HCT116 (cell line): ENCODE data around the gene GSG1L. TPM values are rescaled to one million over a fixed set of nuclear protein-coding genes. Genes with fewer than 3 reads are reported as not detected.

Experiments used
- ATAC-seq: fragments of 200-7000 bp; cut with Tn5 transposase; 2 replicates; pipeline ENCODE4 v1.9.1; 2020; ENCODE audit warnings: mild to moderate bottlenecking, moderate library complexity
- BruUV-seq: library from RNA; stranded (reverse); fragments of 400-500 nt; replicated peaks from 2 replicates; lab custom pipeline; 2021; lab: Mats Ljungman, UMichigan
- CTCF ChIA-PET: fragments of 300-600 bp; sonication (Branson Sonifier 250); formaldehyde crosslinking; loops from one replicate; lab custom pipeline; 2021; ENCODE audit warnings: antibody characterized with exemption; lab: Charles Lee
- POLR2A ChIA-PET: fragments of 300-600, 350-600 bp; sonication (Branson Sonifier 250); formaldehyde crosslinking; loops from one replicate; lab custom pipeline; 2021; ENCODE audit warnings: antibody characterized with exemption; lab: Charles Lee
- RAD21 ChIA-PET, 2 experiments: fragments of 300-600 bp; sonication (Branson Sonifier 250); formaldehyde crosslinking; loops; one replicate each; lab custom pipeline; 2023; ENCODE audit warnings: low total read pairs in 2 of 2; ENCODE audit not compliant: uncharacterized antibody in 2 of 2, unreplicated experiment in 2 of 2, low non-redundant PET in 1 of 2; lab: Charles Lee
- DNase-seq: peaks from one replicate; pipeline ENCODE4 v3.0.0-alpha.2; 2010; ENCODE audit warnings: low read depth, low spot score
- H2AFZ ChIP-seq: fragments of 200-600 bp; shearing (Covaris generic), sonication (generic); 2 replicates; pipeline ENCODE4 v1.6.1; 2017; ENCODE audit warnings: low read depth, mixed run types, mixed read lengths, antibody characterized with exemption, low read length; ENCODE audit not compliant: poor library complexity, severe bottlenecking
- H3K27ac ChIP-seq: 2 replicates; pipeline ENCODE4 v1.5.1; 2012; ENCODE audit warnings: low read depth, low read length
- H3K27me3 ChIP-seq: fragments of 200-600 bp; sonication (generic); 2 replicates; pipeline ENCODE4 v1.6.1; 2016; ENCODE audit warnings: mixed run types, low read length, mixed read lengths; ENCODE audit not compliant: insufficient read depth
- H3K36me3 ChIP-seq, 2 experiments: fragments of 200-500 bp in 1 of 2; fragments of 200-600 bp in 1 of 2; sonication (Bioruptor generic) in 1 of 2; sonication (generic) in 1 of 2; 2 replicates each; pipeline versions ENCODE4 v1.5.1 to v1.6.1; 2014 to 2016; ENCODE audit warnings: low read length in 2 of 2, inconsistent platforms in 1 of 2, mixed read lengths in 1 of 2, mixed run types in 1 of 2; ENCODE audit not compliant: insufficient read depth in 2 of 2, control insufficient read depth in 1 of 2
- H3K4me1 ChIP-seq, 2 experiments: fragments of 200-600 bp in 1 of 2; sonication (generic) in 1 of 2; 2 replicates each; pipeline versions ENCODE4 v1.5.1 to v1.6.1; 2012 to 2017; ENCODE audit warnings: low read length in 2 of 2, inconsistent platforms in 1 of 2, mild to moderate bottlenecking in 1 of 2, mixed read lengths in 1 of 2, mixed run types in 1 of 2, moderate library complexity in 1 of 2; ENCODE audit not compliant: insufficient read depth in 2 of 2, control insufficient read depth in 1 of 2
- H3K4me2 ChIP-seq: fragments of 200-600 bp; sonication (generic); 2 replicates; pipeline ENCODE4 v1.6.1; 2017; ENCODE audit warnings: mixed run types, low read length, mixed read lengths
- H3K4me3 ChIP-seq, 2 experiments: fragments of 200-600 bp in 1 of 2; sonication (generic) in 1 of 2; replicated peaks in 1 of 2; 2 replicates each; pipeline ENCODE4 v1.5.1; 2011 to 2016; ENCODE audit warnings: low read length in 2 of 2, control low read depth in 1 of 2, low read depth in 1 of 2, mild to moderate bottlenecking in 1 of 2, mixed read lengths in 1 of 2, mixed run types in 1 of 2
- H3K79me2 ChIP-seq: fragments of 200-600 bp; sonication (generic); 2 replicates; pipeline ENCODE4 v1.6.1; 2017; ENCODE audit warnings: mild to moderate bottlenecking, mixed run types, low read length, moderate library complexity, mixed read lengths; ENCODE audit not compliant: insufficient read depth
- H3K9ac ChIP-seq: fragments of 200-600 bp; sonication (generic); 2 replicates; pipeline ENCODE4 v1.6.1; 2016; ENCODE audit warnings: low read length, mixed read lengths
- H3K9me2 ChIP-seq: fragments of 200-600 bp; sonication (generic), shearing (Covaris generic); 2 replicates; pipeline ENCODE4 v1.6.1; 2017; ENCODE audit warnings: mixed run types, mild to moderate bottlenecking, moderate library complexity; ENCODE audit not compliant: insufficient read depth
- H3K9me3 ChIP-seq, 2 experiments: fragments of 200-500 bp in 1 of 2; fragments of 200-600 bp in 1 of 2; sonication (Bioruptor generic) in 1 of 2; sonication (generic) in 1 of 2; 2 replicates each; pipeline ENCODE4 v1.6.1; 2014 to 2017; ENCODE audit warnings: low read length in 2 of 2, mixed read lengths in 2 of 2, inconsistent platforms in 1 of 2, low read depth in 1 of 2, mild to moderate bottlenecking in 1 of 2, mixed run types in 1 of 2, moderate library complexity in 1 of 2; ENCODE audit not compliant: control insufficient read depth in 1 of 2, insufficient read depth in 1 of 2
- H4K20me1 ChIP-seq: fragments of 200-600 bp; sonication (generic), shearing (Covaris generic); 2 replicates; pipeline ENCODE4 v1.6.1; 2017; ENCODE audit warnings: mixed run types, mild to moderate bottlenecking, moderate library complexity; ENCODE audit not compliant: insufficient read depth
- ATF3 ChIP-seq: IDR thresholded peaks from 2 replicates; pipeline ENCODE4 v1.6.1; 2012
- CTCF ChIP-seq, 3 experiments: fragments of 200-600 bp in 1 of 3; sonication (generic) in 1 of 3; IDR thresholded peaks in 2 of 3; conservative IDR thresholded peaks in 1 of 3; 2 replicates each; pipeline ENCODE4 v1.5.1; 2012 to 2017; ENCODE audit warnings: low read depth in 2 of 3, low read length in 2 of 3, antibody characterized with exemption in 1 of 3, borderline replicate concordance in 1 of 3, control low read depth in 1 of 3, mild to moderate bottlenecking in 1 of 3, mixed read lengths in 1 of 3, mixed run types in 1 of 3, moderate library complexity in 1 of 3; ENCODE audit not compliant: insufficient read depth in 1 of 3
- EZH2 ChIP-seq: fragments of 200-600 bp; sonication (generic); IDR thresholded peaks from 2 replicates; pipeline ENCODE4 v1.6.1; 2017; ENCODE audit warnings: antibody characterized with exemption, mixed run types
- FOSL1 ChIP-seq: IDR thresholded peaks from 2 replicates; pipeline ENCODE4 v1.6.1; 2012; ENCODE audit warnings: low read depth
- POLR2A ChIP-seq: IDR thresholded peaks from 2 replicates; pipeline ENCODE4 v1.7.0; 2011; ENCODE audit warnings: borderline replicate concordance; ENCODE audit not compliant: insufficient read depth, insufficient read length; ENCODE audit errors: extremely low read depth
- POLR2AphosphoS5 ChIP-seq: IDR thresholded peaks from 2 replicates; pipeline ENCODE4 v1.6.1; 2011; ENCODE audit warnings: mild to moderate bottlenecking, low read depth, low read length, moderate library complexity
- RAD21 ChIP-seq: IDR thresholded peaks from 2 replicates; pipeline ENCODE4 v1.6.1; 2012; ENCODE audit warnings: low read depth, mild to moderate bottlenecking
- REST ChIP-seq: IDR thresholded peaks from 2 replicates; pipeline ENCODE4 v1.6.1; 2012; ENCODE audit warnings: low read depth
- TCF7L2 ChIP-seq: IDR thresholded peaks from 2 replicates; pipeline ENCODE4 v1.7.0; 2011; ENCODE audit warnings: borderline replicate concordance, inconsistent platforms; ENCODE audit not compliant: insufficient read depth, insufficient read length; ENCODE audit errors: extremely low read depth
- ZBTB33 ChIP-seq: IDR thresholded peaks from 2 replicates; pipeline ENCODE4 v1.6.1; 2011; ENCODE audit warnings: mild to moderate bottlenecking, low read length, moderate library complexity; ENCODE audit not compliant: insufficient replicate concordance; ENCODE audit errors: extremely low read depth
- ZNF274 ChIP-seq: fragments of 200-500 bp; sonication (Bioruptor generic); IDR thresholded peaks from 2 replicates; pipeline ENCODE4 v1.6.1; 2014; ENCODE audit warnings: mild to moderate bottlenecking, low read depth, low read length, inconsistent platforms
- intact Hi-C: fragments of 100-400 bp; cut with micrococcal nuclease; formaldehyde crosslinking; loops from 2 replicates; pipeline ENCODE4 v1.10.0; 2022
- total RNA-seq: library from RNA; stranded (reverse); gene quantifications from one replicate; pipeline ENCODE4 v1.2.1, GENCODE V29; 2021; ENCODE audit not compliant: unreplicated experiment

The GSG1L gene
- total RNA-seq, 1 experiment from 2014 or later: not detected

- Histone ChIP-seq H3K4me1 (no peaks in the 10 kb centered on the region), H3K9me3 (no peaks in the 10 kb centered on the region), H3K4me3 (no peak overlapping the region), H4K20me1 (no peaks in the 10 kb centered on the region), H3K79me2 (no peaks in the 10 kb centered on the region)
- ChIA-PET CTCF (interaction anchor here (1.1 to 1.3 kb wide), 2 partner anchors 200 to 552 kb away, joined by 3 read pairs; no protein-coding TSS in a partner anchor), RAD21 (no interaction called here)
- DNase-seq: no peak
- no peak for TF ChIP-seq FOSL1
- TF ChIP-seq ZBTB33: no peak
- TF ChIP-seq ZNF274: no peak
- TF ChIP-seq EZH2: no peak
- no peak for TF ChIP-seq POLR2A
- TF ChIP-seq POLR2AphosphoS5: no peak
- TF ChIP-seq REST: no peak
- no peak for TF ChIP-seq TCF7L2
- TF ChIP-seq RAD21: no peak
- no peak for TF ChIP-seq ATF3
- no peak for TF ChIP-seq CTCF (IDR thresholded peaks at IDR 0.05 in 2 of 3, conservative IDR thresholded peaks at IDR 0.05 in 1 of 3; ENCODE audit: borderline replicate concordance in 1 of 3, insufficient read depth in 1 of 3, low read depth in 2 of 3, low read length in 2 of 3)
- TF ChIP-seq, all 23 proteins: peak for 0
- Histone ChIP-seq H3K27ac (no peak overlapping the region), H3K27me3 (no peaks in the 10 kb centered on the region), H3K36me3 (no peaks in the 10 kb centered on the region), H3K9me2 (no peaks in the 10 kb centered on the region), H3K4me2 (no peak overlapping the region), H2AFZ (no peak overlapping the region), H3K9ac (no peak overlapping the region)
- no TSS peak for BruUV-seq
- intact Hi-C loops: no loop called here
- ATAC-seq: no peak
- POLR2A ChIA-PET: no interaction called here
Measured at GRCh38 chr16:28067604-28068379, 4.3 kb upstream of the GSG1L start.
